ENCODE data around the gene IGFL3. TPM values are rescaled to one million over a fixed set of nuclear protein-coding genes. Genes with fewer than 3 reads are reported as not detected.

IGFL3 gene
- total RNA-seq, 6 experiments from 2014 or later = not detected

DNA sequence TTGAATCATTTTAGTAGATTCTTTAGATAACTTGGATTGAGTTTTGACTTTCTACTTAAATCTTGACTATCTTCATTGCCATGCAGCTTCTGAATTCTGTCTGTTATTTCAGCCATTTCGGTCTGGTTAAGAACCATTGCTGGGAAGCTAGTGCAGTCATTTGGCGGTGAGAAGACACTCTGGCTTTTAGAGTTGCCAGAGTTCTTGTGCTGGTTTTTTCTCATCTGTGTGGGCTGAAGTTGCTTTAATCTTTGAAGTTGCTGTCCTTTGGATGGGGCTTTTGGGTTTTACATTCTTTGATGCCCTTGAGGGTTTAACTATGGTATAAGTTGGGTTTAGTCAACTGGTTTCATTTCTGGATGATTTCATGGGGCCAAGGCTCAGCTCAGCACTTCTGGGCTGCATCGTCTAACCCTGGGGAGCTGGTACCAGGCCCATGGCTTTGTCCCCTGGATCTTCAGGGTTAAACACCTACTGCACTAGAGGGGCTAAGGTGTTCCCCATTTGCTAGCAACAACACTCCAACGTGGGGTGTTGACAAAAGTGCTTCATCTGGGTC lies 13.5 kb upstream of the IGFL3 start:
- ATAC-seq = no peak
- WGBS (ENCODE audit: insufficient coverage, low coverage, low lambda C conversion rate, missing lambda C conversion rate) = 57% methylated on average over 3 of the region's 4 CpGs
- intact Hi-C loops (cut with DNase I) = no loop called here
- no peak for TF ChIP-seq POLR2A (IDR thresholded peaks at IDR 0.05)
- TF ChIP-seq, protein P1, sequence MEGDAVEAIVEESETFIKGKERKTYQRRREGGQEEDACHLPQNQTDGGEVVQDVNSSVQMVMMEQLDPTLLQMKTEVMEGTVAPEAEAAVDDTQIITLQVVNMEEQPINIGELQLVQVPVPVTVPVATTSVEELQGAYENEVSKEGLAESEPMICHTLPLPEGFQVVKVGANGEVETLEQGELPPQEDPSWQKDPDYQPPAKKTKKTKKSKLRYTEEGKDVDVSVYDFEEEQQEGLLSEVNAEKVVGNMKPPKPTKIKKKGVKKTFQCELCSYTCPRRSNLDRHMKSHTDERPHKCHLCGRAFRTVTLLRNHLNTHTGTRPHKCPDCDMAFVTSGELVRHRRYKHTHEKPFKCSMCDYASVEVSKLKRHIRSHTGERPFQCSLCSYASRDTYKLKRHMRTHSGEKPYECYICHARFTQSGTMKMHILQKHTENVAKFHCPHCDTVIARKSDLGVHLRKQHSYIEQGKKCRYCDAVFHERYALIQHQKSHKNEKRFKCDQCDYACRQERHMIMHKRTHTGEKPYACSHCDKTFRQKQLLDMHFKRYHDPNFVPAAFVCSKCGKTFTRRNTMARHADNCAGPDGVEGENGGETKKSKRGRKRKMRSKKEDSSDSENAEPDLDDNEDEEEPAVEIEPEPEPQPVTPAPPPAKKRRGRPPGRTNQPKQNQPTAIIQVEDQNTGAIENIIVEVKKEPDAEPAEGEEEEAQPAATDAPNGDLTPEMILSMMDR (IDR thresholded peaks at IDR 0.05) = no peak
- H3K27me3 ChIP-seq = no peaks in the 10 kb centered on the region
- no peak overlapping the region for H3K4me3 ChIP-seq
- no peaks in the 10 kb centered on the region for H3K9me3 ChIP-seq
- H3K27ac ChIP-seq = no peak overlapping the region
- H3K4me1 ChIP-seq = no peaks in the 10 kb centered on the region
- DNase-seq = no peak
- H3K36me3 ChIP-seq = no peaks in the 10 kb centered on the region

DNA sequence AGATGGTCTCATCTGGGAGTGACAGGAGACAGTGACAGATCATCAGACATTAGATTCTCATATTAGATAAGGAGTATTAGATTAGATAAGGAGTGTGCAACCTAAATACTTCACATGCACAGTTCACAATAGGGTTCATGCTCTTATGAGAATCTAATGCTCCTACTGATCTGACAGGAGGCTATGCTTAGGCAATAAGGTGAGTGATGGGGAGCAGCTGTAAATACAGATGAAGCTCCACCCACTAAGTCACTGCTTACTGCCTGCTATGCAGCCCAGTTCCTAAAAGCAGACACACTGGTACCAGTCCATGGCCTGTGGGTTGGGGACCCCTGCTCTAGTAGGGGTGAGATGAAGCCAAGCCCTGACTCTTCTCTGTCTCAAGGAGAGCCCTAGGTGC lies 10.0 kb upstream of the IGFL3 start:
- Histone ChIP-seq H3K4me1 (no peaks in the 10 kb centered on the region), H3K27me3 (no peaks in the 10 kb centered on the region), H3K27ac (no peak overlapping the region), H3K9me3 (no peaks in the 10 kb centered on the region), H3K36me3 (no peaks in the 10 kb centered on the region), H3K4me3 (no peak overlapping the region)
- DNase-seq = no peak
- no peak for ATAC-seq
- intact Hi-C loops (cut with DNase I) = no loop called here
- TF ChIP-seq POLR2A (IDR thresholded peaks at IDR 0.05) = no peak
- TF ChIP-seq, protein P1 (IDR thresholded peaks at IDR 0.05) = no peak

DNA sequence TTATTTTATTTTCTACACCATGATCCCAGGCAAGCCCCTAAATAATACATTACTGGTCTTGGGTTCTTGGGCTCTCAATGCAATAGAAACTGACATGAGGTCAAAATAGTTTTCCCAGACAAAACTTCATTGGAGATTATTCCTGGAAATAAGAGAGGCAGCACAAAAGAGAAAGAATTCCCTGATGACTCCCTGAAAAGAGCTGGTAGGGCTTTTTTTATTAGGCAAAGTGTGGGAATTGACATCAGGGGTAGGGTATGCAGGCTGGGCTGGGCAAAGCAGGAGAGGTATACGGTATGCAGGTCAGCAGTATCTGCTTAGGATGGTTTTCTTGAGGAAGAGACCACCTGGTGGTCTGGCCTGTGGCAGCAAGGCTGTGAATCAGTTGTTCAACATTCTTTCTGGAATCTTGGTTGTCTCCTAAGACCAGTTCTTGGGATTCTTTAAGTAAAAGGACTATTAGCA lies 9.3 kb upstream of the IGFL3 start:
- 71% methylated on average over 1 of the region's 1 CpG for WGBS (ENCODE audit: insufficient coverage, low coverage, low lambda C conversion rate, missing lambda C conversion rate)
- no peak for DNase-seq
- H3K27me3 ChIP-seq = no peaks in the 10 kb centered on the region
- no peaks in the 10 kb centered on the region for H3K9me3 ChIP-seq
- TF ChIP-seq POLR2A (IDR thresholded peaks at IDR 0.05) = no peak
- TF ChIP-seq, protein P1 (IDR thresholded peaks at IDR 0.05) = no peak
- intact Hi-C loops (cut with DNase I) = no loop called here
- no peaks in the 10 kb centered on the region for H3K4me1 ChIP-seq
- H3K36me3 ChIP-seq = no peaks in the 10 kb centered on the region
- H3K4me3 ChIP-seq = no peak overlapping the region
- no peak for ATAC-seq
- peak overlapping the region; percentile 47 to 65 (median 49) for H3K27ac ChIP-seq

DNA sequence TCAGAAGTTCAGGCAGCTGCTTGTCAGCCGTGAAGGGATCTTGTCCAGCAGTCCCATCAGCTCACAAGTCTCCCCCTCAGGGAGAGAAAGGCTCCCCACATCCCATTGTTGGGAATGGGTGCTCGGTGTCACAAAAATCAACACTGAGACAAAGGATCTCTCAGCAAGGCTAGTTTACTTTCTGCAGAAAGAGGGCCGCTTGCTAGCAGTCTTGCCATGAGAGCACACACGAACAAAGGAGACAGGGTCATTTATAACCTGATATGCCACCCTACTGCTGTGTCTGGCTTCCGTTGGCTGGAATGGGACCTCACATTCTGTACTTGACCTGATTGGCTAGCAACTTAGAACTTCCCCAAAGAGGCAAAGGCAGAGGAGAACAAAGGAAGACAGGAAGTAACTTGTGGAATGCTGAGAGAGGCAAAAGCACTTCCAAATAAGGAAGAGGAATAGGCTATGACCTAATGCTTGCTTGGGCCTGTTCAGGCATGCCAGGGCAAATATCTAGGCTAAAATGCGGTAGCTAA lies 8.7 kb upstream of the IGFL3 start:
- peak in 3 of 4 donors; percentile 23 to 46 (median 43) for ATAC-seq
- H3K9me3 ChIP-seq = no peaks in the 10 kb centered on the region
- H3K4me3 ChIP-seq = no peak overlapping the region
- no peaks in the 10 kb centered on the region for H3K36me3 ChIP-seq
- no peak for TF ChIP-seq POLR2A (IDR thresholded peaks at IDR 0.05)
- TF ChIP-seq, protein P1 (IDR thresholded peaks at IDR 0.05) = no peak
- 37% methylated on average over 4 of the region's 6 CpGs for WGBS (ENCODE audit: insufficient coverage, low coverage, low lambda C conversion rate, missing lambda C conversion rate)
- DNase-seq = no peak
- H3K27ac ChIP-seq = peak overlapping the region; percentile 47 to 65 (median 49)
- intact Hi-C loops (cut with DNase I) = no loop called here
- H3K27me3 ChIP-seq = no peaks in the 10 kb centered on the region
- no peaks in the 10 kb centered on the region for H3K4me1 ChIP-seq

All from right lobe of liver (tissue), 6 donors.